ENCODE measurements around the gene KCNIP1. TPM values are rescaled to one million over a fixed set of nuclear protein-coding genes. Genes with fewer than 3 reads are reported as not detected.

KCNIP1 gene
- total RNA-seq, 1 donor from 2014 or later, result 0.45 TPM

- Mint-ChIP-seq H3K9me3 (ENCODE audit: unreplicated experiment) (no peaks in the 10 kb centered on the region), H3K27me3 (ENCODE audit: low read depth, unreplicated experiment) (peaks cover 69% of the 10 kb centered on the region), H3K4me3 (ENCODE audit: unreplicated experiment) (no peak overlapping the region), H3K36me3 (ENCODE audit: low read depth, unreplicated experiment) (no peaks in the 10 kb centered on the region), H3K4me1 (ENCODE audit: low read depth, unreplicated experiment) (no peaks in the 10 kb centered on the region), H3K27ac (ENCODE audit: unreplicated experiment) (no peak overlapping the region)
- FAIRE-seq, result no peak
- H4K20me1 ChIP-seq (ENCODE audit: insufficient read depth, low read length), result no peaks in the 10 kb centered on the region
- no peaks in the 10 kb centered on the region for H3K36me3 ChIP-seq (ENCODE audit: insufficient read depth, low read length)
- no peaks in the 10 kb centered on the region for H3K79me2 ChIP-seq (ENCODE audit: insufficient read depth, low read length)
- TF ChIP-seq CTCF (IDR thresholded peaks at IDR 0.05; ENCODE audit: insufficient read depth, low read depth, low read length) (no peak), EZH2 (IDR thresholded peaks at IDR 0.05; ENCODE audit: insufficient read depth, low read length) (no peak)
- no peak overlapping the region for H3K4me2 ChIP-seq (ENCODE audit: low read length)
- H3K4me1 ChIP-seq (ENCODE audit: insufficient read depth, low read length), result no peaks in the 10 kb centered on the region
- H3K9me3 ChIP-seq (ENCODE audit: insufficient read depth, low read depth, low read length), result no peaks in the 10 kb centered on the region
- H3K4me3 ChIP-seq (ENCODE audit: insufficient read depth, low read depth, low read length), result no peak overlapping the region
- H2AFZ ChIP-seq (ENCODE audit: low read depth, low read length), result no peak overlapping the region
- peaks cover 10% of the 10 kb centered on the region for H3K27me3 ChIP-seq (ENCODE audit: insufficient read depth, low read length)
- no peak overlapping the region for H3K9ac ChIP-seq (ENCODE audit: low read length)
- DNase-seq (ENCODE audit: low read depth), result no peak
- H3K27ac ChIP-seq (ENCODE audit: low read depth, low read length), result no peak overlapping the region
Measured at GRCh38 chr5:170534941-170535340, 31.1 kb downstream of the KCNIP1 start.

- Mint-ChIP-seq H3K27ac (ENCODE audit: unreplicated experiment) (no peak overlapping the region), H3K36me3 (ENCODE audit: low read depth, unreplicated experiment) (no peaks in the 10 kb centered on the region), H3K27me3 (ENCODE audit: low read depth, unreplicated experiment) (peaks cover 62% of the 10 kb centered on the region), H3K9me3 (ENCODE audit: unreplicated experiment) (no peaks in the 10 kb centered on the region), H3K4me1 (ENCODE audit: low read depth, unreplicated experiment) (peaks cover 4% of the 10 kb centered on the region), H3K4me3 (ENCODE audit: unreplicated experiment) (no peak overlapping the region)
- Histone ChIP-seq H3K36me3 (ENCODE audit: insufficient read depth, low read length) (no peaks in the 10 kb centered on the region), H3K9me3 (ENCODE audit: insufficient read depth, low read depth, low read length) (no peaks in the 10 kb centered on the region), H3K79me2 (ENCODE audit: insufficient read depth, low read length) (no peaks in the 10 kb centered on the region), H2AFZ (ENCODE audit: low read depth, low read length) (no peak overlapping the region), H3K4me1 (ENCODE audit: insufficient read depth, low read length) (no peaks in the 10 kb centered on the region), H3K9ac (ENCODE audit: low read length) (no peak overlapping the region), H3K4me3 (ENCODE audit: insufficient read depth, low read depth, low read length) (no peak overlapping the region), H3K4me2 (ENCODE audit: low read length) (no peak overlapping the region), H3K27ac (ENCODE audit: low read depth, low read length) (no peak overlapping the region), H3K27me3 (ENCODE audit: insufficient read depth, low read length) (peaks cover 10% of the 10 kb centered on the region), H4K20me1 (ENCODE audit: insufficient read depth, low read length) (no peaks in the 10 kb centered on the region)
- no peak for FAIRE-seq
- no peak for TF ChIP-seq EZH2 (IDR thresholded peaks at IDR 0.05; ENCODE audit: insufficient read depth, low read length)
- TF ChIP-seq CTCF (IDR thresholded peaks at IDR 0.05; ENCODE audit: insufficient read depth, low read depth, low read length), result no peak
- no peak for DNase-seq (ENCODE audit: low read depth)
Measured at GRCh38 chr5:170536525-170536924, 32.7 kb downstream of the KCNIP1 start.

GRCh38 chr5:170537451-170538095 lies 33.8 kb downstream of the KCNIP1 start:
- Histone ChIP-seq H3K9me3 (ENCODE audit: insufficient read depth, low read depth, low read length) (no peaks in the 10 kb centered on the region), H3K9ac (ENCODE audit: low read length) (no peak overlapping the region), H2AFZ (ENCODE audit: low read depth, low read length) (no peak overlapping the region), H3K79me2 (ENCODE audit: insufficient read depth, low read length) (no peaks in the 10 kb centered on the region), H3K36me3 (ENCODE audit: insufficient read depth, low read length) (no peaks in the 10 kb centered on the region), H3K27ac (ENCODE audit: low read depth, low read length) (no peak overlapping the region), H3K4me1 (ENCODE audit: insufficient read depth, low read length) (no peaks in the 10 kb centered on the region), H4K20me1 (ENCODE audit: insufficient read depth, low read length) (no peaks in the 10 kb centered on the region), H3K4me3 (ENCODE audit: insufficient read depth, low read depth, low read length) (no peak overlapping the region), H3K4me2 (ENCODE audit: low read length) (no peak overlapping the region), H3K27me3 (ENCODE audit: insufficient read depth, low read length) (peaks cover 7% of the 10 kb centered on the region)
- H3K27me3 Mint-ChIP-seq (ENCODE audit: low read depth, unreplicated experiment), result peaks cover 56% of the 10 kb centered on the region
- no peak overlapping the region for H3K27ac Mint-ChIP-seq (ENCODE audit: unreplicated experiment)
- FAIRE-seq (no peak), DNase-seq (ENCODE audit: low read depth) (no peak)
- H3K4me1 Mint-ChIP-seq (ENCODE audit: low read depth, unreplicated experiment), result peaks cover 4% of the 10 kb centered on the region
- no peaks in the 10 kb centered on the region for H3K9me3 Mint-ChIP-seq (ENCODE audit: unreplicated experiment)
- no peaks in the 10 kb centered on the region for H3K36me3 Mint-ChIP-seq (ENCODE audit: low read depth, unreplicated experiment)
- H3K4me3 Mint-ChIP-seq (ENCODE audit: unreplicated experiment), result no peak overlapping the region
- TF ChIP-seq EZH2 (IDR thresholded peaks at IDR 0.05; ENCODE audit: insufficient read depth, low read length) (no peak), CTCF (IDR thresholded peaks at IDR 0.05; ENCODE audit: insufficient read depth, low read depth, low read length) (no peak)
